Measurements from ENCODE around the gene PCK1. TPM values are rescaled to one million over a fixed set of nuclear protein-coding genes. Genes with fewer than 3 reads are reported as not detected.

The PCK1 gene
- total RNA-seq, 1 experiment from 2014 or later: 0.32 TPM

DNA sequence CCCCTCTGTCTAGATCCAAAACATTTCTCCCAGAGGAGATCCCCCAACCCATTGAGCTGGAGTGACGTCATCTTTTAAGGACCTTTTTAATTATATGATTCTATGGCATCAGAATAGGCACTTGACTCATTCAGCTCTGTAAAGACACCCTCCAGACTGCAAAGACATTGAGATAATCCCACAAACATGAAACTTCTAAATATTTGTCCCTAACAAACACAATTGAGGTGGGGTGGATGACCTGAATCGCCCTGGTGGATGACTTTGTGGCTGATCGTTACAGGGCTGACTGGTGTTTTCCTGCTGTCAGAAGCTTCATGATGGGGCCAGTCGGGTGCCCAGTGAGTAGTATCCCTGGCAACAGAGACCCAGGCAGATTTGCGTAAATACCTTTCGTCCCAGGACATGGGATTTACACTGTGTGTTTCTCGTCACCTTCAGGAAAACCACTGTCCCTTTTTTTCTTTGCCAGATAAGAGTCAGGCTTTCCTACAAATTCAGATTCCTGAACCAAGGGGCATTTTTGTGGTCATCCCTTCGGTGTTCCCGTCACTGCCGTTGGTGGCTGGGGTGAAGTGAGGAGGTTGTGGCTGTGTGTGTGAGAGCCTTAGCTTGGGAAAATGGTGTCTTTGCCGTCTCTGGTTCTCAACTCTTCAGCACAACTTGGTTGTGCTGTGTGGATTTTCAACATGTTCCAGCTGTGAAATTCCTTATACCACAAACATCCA, 5.3 kb upstream of the PCK1 start:
- DNase-seq (ENCODE audit: low read depth, low spot score): no peak

DNA sequence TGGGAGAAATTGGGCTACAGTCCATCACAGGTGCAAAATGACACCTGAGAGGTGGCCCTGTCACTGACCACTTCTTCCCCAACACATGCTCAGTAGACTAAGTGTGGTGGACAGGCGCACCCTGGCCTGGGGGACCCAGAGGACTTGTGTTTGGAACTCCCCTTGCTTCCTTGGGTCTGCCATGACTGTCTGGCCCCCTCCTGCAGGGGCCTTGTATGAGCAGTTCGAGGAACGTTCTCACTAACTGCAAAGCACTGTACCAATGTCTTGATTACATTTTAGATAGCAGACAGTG, 4.0 kb upstream of the PCK1 start:
- no peak for DNase-seq (ENCODE audit: low read depth, low spot score)
- in situ Hi-C loops (cut with HindIII; ENCODE audit: low pct_unique_long_range_greater_than_20kb, low sequenced_read_pairs): no loop called here

More for the DNA sequence above, 5.3 kb upstream of the PCK1 start:
- in situ Hi-C loops (cut with HindIII; ENCODE audit: low pct_unique_long_range_greater_than_20kb, low sequenced_read_pairs): no loop called here

DNA sequence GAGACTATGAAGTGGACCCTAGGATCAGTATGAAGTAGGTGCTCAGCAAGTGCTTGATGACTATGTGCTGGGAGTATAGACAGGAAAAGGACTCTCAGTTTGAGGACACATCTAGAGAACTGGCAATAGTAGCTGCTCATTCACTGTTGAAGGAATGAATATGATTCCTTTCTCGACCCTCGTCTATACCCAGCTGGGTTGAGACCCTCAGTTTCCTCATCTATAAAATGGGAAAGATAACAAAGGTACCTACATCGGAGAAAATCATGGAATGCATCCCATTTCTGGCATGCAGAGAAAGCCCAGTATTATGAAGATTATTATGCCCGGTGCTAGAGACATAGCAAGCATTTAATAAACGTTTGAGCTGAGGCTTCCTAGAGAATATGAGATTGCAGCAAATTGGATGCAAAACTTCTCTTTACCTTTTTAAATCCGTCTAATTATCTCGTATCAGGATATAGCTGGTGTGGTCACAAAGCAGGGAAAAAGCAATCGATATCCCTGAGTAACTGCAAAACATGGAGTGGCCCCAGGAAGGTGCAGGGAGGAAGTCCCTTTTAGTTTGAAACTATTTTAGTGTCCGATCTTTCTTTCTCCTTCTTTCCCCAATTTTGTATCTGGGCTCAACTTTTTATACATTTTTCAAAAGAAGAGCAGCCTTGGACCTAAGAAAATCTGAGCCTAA, 2.8 kb upstream of the PCK1 start:
- in situ Hi-C loops (cut with HindIII; ENCODE audit: low pct_unique_long_range_greater_than_20kb, low sequenced_read_pairs): no loop called here
- DNase-seq (ENCODE audit: low read depth, low spot score): no peak

DNA sequence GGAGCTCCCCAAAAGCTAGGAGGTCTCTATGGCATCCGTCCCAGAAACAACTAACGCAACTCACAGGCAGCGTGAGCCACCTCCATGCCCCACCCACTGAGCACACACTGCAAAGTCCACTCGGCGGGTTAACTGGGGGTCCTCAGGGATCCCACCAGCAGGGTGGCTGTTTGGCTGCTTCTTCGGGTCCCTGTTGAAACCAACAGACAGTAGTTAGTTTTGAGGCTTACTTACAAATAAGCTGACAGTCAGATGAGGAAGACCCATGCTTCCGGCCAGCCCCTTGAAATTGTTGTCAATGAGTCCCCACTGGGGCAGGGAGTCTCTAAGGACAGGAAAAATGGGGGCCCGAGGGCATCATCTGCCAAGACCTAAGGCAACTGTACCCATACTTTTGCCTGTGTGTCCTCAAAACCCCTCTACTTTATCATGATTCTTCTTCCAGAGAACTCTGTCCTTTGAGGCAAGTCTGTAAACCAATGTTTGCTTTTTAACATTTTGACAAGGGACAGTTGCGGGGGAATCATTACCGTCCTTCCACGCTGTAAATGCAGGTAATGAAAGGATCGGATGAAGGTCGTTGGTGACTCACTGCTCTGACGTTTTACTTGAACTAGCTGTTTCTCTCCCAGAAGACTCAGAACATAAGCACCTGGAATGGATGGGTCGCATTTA, 2.2 kb upstream of the PCK1 start:
- DNase-seq (ENCODE audit: low read depth, low spot score): no peak
- in situ Hi-C loops (cut with HindIII; ENCODE audit: low pct_unique_long_range_greater_than_20kb, low sequenced_read_pairs): no loop called here

DNA sequence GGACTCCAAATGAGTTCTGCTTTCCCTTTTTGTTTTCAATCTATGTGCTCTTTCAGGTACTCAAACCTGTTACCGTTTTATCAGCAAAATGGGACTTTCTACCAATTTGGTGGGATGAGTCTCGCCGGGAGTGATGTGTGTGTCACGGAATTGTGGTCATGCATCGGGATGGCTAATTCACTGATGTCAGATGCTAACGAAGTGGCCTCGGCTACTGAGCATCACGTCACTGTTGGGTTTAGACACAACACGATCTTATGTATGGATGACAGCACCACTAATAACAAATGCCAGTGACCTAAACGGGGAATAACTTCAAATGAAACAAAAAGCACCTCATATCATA, 1.6 kb upstream of the PCK1 start:
- in situ Hi-C loops (cut with HindIII; ENCODE audit: low pct_unique_long_range_greater_than_20kb, low sequenced_read_pairs): no loop called here
- DNase-seq (ENCODE audit: low read depth, low spot score): no peak

DNA sequence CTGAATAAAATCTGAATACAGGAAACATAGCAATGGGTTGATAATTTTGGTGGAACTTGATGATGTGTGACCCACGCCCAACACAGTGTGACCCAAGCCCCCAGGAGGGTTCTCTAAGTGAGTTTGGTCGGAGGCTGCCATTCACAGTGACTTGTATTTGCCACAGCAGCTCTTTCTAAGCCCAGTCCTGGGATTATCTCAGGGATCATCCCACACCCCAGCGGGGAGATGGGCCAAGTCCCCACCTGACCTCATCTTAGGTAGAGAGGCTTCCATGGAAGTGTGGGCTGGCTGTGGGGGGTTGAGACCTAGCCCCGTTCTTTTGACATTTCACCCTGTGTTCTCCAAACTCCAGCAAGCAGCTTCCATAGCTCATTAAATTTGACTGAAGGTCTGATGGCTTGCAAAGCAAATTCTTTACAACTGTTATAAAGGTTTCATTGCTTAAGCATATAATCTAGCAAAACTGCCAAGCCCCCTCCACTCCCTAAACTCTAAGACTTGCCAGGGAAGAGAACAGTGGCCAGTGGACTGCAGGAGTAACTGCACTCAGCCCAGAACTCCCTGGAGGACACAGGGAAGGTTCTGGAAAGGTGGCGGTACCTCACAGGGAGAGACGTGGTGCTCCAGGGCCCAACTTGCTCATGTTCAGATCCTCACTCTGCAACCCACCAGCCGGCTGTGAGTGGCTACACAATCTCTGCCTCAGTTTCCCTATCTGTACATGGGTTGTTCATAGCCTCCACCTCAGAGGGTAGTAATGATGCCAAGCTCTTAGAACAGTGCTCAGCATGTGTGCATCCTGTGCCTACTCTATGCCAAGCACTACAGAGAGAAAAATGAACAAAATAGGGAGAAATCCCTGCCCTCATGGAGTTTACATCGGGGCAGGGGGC, 1.0 kb upstream of the PCK1 start:
- in situ Hi-C loops (cut with HindIII; ENCODE audit: low pct_unique_long_range_greater_than_20kb, low sequenced_read_pairs): no loop called here

DNA sequence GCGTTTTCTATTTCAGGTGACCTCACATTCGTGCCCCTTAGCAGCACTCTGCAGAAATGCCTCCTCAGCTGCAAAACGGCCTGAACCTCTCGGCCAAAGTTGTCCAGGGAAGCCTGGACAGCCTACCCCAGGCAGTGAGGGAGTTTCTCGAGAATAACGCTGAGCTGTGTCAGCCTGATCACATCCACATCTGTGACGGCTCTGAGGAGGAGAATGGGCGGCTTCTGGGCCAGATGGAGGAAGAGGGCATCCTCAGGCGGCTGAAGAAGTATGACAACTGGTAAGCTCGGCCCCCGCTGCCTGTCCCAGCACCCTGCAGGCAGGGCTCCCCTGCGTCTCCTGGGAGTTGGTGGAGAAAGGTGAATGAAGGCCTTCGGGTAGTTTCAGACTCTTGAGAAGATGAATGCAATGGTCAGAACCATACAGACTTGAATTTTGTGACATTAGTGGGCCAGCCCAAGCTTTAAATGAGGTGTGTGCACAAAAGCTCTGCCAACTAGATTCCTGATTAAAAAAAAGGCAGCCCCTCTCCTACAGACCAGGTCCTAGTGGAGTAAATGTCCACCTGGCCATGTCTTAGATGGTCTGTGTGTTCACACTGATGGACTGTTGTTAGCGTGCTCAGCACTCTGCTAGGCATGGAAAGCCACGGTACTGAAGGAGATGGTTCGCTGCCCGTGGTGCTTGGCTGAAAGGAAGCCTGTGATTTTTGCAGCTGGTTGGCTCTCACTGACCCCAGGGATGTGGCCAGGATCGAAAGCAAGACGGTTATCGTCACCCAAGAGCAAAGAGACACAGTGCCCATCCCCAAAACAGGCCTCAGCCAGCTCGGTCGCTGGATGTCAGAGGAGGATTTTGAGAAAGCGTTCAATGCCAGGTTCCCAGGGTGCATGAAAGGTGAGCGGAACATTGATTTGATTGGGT, 708 bp downstream of the PCK1 start:
- in situ Hi-C loops (cut with HindIII; ENCODE audit: low pct_unique_long_range_greater_than_20kb, low sequenced_read_pairs): no loop called here

More for the DNA sequence above, 1.0 kb upstream of the PCK1 start:
- no peak for DNase-seq (ENCODE audit: low read depth, low spot score)

DNA sequence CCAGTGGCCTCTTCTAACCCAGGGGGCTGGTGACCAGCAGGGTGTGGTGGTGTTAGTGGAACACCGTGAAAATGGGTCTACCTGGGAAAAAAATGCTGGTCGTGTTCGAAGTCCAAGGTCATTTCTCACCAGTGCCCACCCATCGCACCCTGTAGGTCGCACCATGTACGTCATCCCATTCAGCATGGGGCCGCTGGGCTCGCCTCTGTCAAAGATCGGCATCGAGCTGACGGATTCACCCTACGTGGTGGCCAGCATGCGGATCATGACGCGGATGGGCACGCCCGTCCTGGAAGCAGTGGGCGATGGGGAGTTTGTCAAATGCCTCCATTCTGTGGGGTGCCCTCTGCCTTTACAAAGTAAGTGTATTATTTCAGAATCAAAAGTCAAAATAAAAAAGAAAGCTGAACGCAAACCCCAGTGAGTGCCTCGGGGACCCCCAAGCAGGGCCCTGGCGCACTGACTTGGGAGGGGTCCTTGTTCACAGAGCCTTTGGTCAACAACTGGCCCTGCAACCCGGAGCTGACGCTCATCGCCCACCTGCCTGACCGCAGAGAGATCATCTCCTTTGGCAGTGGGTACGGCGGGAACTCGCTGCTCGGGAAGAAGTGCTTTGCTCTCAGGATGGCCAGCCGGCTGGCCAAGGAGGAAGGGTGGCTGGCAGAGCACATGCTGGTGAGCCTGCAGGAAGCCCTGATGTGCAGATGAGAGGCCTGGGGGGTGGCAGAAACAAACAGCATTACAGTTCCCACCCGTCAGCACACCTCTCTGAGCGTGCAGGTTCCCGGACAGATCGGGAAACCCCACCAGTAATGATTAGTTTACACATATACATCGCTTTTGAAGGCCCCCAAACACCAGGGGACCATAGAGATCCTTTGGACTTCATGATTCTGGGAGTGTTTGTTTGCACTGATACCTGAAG, 1.9 kb downstream of the PCK1 start:
- no peak for DNase-seq (ENCODE audit: low read depth, low spot score)
- in situ Hi-C loops (cut with HindIII; ENCODE audit: low pct_unique_long_range_greater_than_20kb, low sequenced_read_pairs): no loop called here

More for the DNA sequence above, 708 bp downstream of the PCK1 start:
- no peak for DNase-seq (ENCODE audit: low read depth, low spot score)

DNA sequence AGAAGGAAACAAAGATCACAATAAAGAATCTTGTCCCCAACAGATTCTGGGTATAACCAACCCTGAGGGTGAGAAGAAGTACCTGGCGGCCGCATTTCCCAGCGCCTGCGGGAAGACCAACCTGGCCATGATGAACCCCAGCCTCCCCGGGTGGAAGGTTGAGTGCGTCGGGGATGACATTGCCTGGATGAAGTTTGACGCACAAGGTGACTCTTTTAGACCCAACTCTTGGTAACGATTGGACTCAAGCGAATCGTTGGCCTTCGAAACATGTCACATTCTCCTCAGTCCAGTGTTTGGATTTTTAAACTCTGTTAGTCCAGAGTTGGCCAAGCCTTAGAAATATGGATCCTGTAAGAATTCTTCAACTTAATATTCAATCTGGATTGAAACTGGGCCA, 2.6 kb downstream of the PCK1 start:
- in situ Hi-C loops (cut with HindIII; ENCODE audit: low pct_unique_long_range_greater_than_20kb, low sequenced_read_pairs): no loop called here
- no peak for DNase-seq (ENCODE audit: low read depth, low spot score)

DNA sequence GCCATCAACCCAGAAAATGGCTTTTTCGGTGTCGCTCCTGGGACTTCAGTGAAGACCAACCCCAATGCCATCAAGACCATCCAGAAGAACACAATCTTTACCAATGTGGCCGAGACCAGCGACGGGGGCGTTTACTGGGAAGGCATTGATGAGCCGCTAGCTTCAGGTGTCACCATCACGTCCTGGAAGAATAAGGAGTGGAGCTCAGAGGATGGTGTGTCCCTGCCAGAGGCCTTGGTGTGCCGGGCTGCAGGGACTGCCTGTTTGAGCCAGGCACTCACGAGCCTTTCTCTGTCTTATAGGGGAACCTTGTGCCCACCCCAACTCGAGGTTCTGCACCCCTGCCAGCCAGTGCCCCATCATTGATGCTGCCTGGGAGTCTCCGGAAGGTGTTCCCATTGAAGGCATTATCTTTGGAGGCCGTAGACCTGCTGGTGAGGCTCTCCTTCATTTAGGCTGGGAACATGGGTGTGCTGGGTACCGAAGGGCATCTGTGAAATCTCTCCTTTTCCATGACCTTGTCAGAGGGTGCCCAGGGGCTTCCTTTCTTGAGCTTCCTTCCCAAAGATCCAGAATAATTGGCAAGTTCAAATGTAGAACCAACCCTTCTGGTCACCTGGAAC, 3.4 kb downstream of the PCK1 start:
- in situ Hi-C loops (cut with HindIII; ENCODE audit: low pct_unique_long_range_greater_than_20kb, low sequenced_read_pairs): no loop called here

DNA sequence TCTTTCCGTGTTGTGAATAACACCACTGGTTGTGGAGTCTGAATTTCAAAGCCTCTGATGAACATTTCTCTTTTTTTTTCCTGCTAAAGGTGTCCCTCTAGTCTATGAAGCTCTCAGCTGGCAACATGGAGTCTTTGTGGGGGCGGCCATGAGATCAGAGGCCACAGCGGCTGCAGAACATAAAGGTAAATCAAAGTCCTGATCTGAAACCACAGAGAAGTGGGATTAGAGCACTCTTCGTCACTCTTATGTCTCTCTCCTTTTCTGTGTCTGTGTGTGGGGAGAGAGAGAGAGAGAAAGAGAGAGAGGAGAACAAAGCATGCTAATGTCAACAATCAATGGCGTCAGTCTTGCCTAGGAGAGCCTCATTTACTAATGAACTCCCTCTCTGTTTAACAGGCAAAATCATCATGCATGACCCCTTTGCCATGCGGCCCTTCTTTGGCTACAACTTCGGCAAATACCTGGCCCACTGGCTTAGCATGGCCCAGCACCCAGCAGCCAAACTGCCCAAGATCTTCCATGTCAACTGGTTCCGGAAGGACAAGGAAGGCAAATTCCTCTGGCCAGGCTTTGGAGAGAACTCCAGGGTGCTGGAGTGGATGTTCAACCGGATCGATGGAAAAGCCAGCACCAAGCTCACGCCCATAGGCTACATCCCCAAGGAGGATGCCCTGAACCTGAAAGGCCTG, 4.2 kb downstream of the PCK1 start:
- in situ Hi-C loops (cut with HindIII; ENCODE audit: low pct_unique_long_range_greater_than_20kb, low sequenced_read_pairs): no loop called here
- no peak for DNase-seq (ENCODE audit: low read depth, low spot score)

More for the DNA sequence above, 3.4 kb downstream of the PCK1 start:
- no peak for DNase-seq (ENCODE audit: low read depth, low spot score)

DNA sequence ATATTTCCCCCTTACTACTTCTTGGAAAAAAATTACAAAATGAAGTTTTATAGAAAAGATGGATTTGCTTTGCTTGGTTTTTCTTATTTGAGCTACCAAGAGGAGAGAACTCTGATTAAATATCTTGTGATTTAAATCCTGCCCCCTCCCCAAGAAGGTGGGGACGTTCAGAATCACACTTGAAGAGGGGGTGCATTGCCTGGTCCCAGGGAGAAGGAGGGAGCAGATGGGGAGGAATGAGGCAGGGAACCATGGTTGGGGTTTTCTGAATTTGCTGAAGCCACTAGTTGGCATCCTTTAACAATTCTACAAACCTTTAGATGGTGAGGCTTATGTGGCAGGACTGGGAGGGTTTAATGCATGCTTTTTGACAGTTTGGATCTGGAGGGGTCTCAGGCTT, 5.5 kb downstream of the PCK1 start:
- in situ Hi-C loops (cut with HindIII; ENCODE audit: low pct_unique_long_range_greater_than_20kb, low sequenced_read_pairs): no loop called here
- no peak for DNase-seq (ENCODE audit: low read depth, low spot score)

DNA sequence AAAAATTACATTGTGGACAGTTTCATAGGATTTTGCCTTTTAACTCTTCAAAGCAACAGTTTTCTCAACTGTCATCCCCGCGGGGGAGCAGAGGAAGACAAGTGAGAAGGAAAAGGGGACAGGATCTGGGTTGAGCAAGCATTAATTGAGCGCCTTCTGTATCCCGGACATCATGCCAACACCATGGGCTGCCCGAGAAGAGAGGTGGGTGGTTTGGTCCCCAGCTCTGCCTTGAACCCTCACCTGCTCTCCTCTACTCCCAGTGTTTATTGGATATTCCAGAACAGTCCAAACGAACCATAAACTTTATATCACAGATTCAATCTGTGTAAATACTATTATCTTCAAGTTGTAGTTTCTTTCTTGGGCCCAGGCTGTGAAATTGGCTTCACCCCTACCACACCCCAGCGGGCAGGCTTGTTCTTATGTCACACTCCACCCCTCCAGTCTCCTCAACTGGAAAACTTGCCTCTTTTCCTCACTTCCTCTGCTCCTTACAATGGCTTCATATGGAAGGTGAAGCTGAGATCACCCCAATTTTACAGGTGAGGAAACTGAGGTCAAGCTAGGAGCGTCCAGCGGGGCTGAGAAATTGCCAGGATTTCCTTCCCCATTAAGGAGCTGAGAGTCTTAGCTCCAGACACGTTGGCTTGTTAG, 6.0 kb downstream of the PCK1 start:
- in situ Hi-C loops (cut with HindIII; ENCODE audit: low pct_unique_long_range_greater_than_20kb, low sequenced_read_pairs): no loop called here
- DNase-seq (ENCODE audit: low read depth, low spot score): no peak

DNA sequence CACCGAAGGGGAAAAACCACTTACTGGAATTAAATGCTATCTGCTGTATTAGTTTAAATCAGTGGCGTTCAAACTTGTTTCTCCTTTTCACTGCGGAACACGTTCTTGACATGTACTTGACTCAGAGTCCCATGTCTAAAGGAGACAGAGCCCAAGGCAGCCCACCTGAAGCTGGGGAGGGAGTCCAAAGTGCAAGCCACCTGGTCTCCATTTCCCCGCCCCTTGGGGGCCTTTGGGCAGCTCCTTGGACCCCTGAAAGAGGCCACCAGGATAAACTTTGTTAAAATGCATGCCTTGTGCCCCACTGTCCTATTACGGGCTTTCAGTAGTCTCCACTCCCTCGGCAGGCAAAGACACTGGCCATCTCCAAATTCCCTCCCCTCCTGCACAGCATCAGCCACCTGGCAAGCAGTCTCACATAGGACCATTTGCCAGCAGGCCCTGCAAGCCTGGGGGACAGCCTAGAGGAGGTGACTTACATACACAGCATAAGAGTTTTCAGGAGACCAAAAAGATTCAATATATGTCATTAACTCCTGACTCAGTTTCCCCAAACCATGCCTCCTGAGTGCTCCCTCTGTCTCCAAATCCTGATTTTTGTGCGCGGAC, 6.7 kb downstream of the PCK1 start:
- DNase-seq (ENCODE audit: low read depth, low spot score): no peak
- in situ Hi-C loops (cut with HindIII; ENCODE audit: low pct_unique_long_range_greater_than_20kb, low sequenced_read_pairs): no loop called here

All from SK-MEL-5 (cell line).